Smooth muscle cell (in vitro differentiated cells): ENCODE data around the gene ADGRL2. TPM values are rescaled to one million over a fixed set of nuclear protein-coding genes. Genes with fewer than 3 reads are reported as not detected.
"Not testable (repeated sequence)": the region's sequence is repeated elsewhere in the genome, so short reads cannot be mapped to it uniquely, and the experiment has no call there.

Experiments
- DNase-seq: peaks from one replicate; lab custom pipeline; 2025; ENCODE audit not compliant: unreplicated experiment; lab: John Stamatoyannopoulos, UW
- H2AFZ ChIP-seq: fragments of 200-600 bp; sonication (generic); 2 replicates; pipeline ENCODE4 v1.6.0; 2016; ENCODE audit warnings: antibody characterized with exemption, low read depth, mild to moderate bottlenecking
- H3F3A ChIP-seq: fragments of 200-600 bp; sonication (generic); 2 replicates; pipeline ENCODE4 v1.6.0; 2017; ENCODE audit warnings: antibody characterized with exemption, low read depth
- H3K27ac ChIP-seq: fragments of 200-600 bp; sonication (generic); 2 replicates; pipeline ENCODE4 v1.5.1; 2016; ENCODE audit warnings: low read depth, mild to moderate bottlenecking
- H3K27me3 ChIP-seq: fragments of 200-600 bp; sonication (generic); 2 replicates; pipeline ENCODE4 v1.6.1; 2016; ENCODE audit warnings: low read depth, mild to moderate bottlenecking
- H3K36me3 ChIP-seq: fragments of 200-600 bp; sonication (generic); 2 replicates; pipeline ENCODE4 v1.5.1; 2016; ENCODE audit warnings: low read depth
- H3K4me1 ChIP-seq: fragments of 200-600 bp; sonication (generic); 2 replicates; pipeline ENCODE4 v1.5.1; 2016; ENCODE audit warnings: low read depth
- H3K4me2 ChIP-seq: fragments of 200-600 bp; sonication (generic); 2 replicates; pipeline ENCODE4 v1.6.0; 2016; ENCODE audit warnings: mild to moderate bottlenecking
- H3K4me3 ChIP-seq: fragments of 200-600 bp; sonication (generic); 2 replicates; pipeline ENCODE4 v1.5.1; 2016; ENCODE audit warnings: mild to moderate bottlenecking
- H3K79me2 ChIP-seq: fragments of 200-600 bp; sonication (generic); 2 replicates; pipeline ENCODE4 v1.6.0; 2016; ENCODE audit warnings: low read depth, mild to moderate bottlenecking
- H3K9ac ChIP-seq: fragments of 200-600 bp; sonication (generic); 2 replicates; pipeline ENCODE4 v1.6.0; 2016; ENCODE audit warnings: low read depth
- H3K9me3 ChIP-seq: fragments of 200-600 bp; sonication (generic); replicated peaks from 2 replicates; pipeline ENCODE4 v1.5.1; 2016; ENCODE audit warnings: low read depth
- H4K20me1 ChIP-seq: fragments of 200-600 bp; sonication (generic); 2 replicates; pipeline ENCODE4 v1.6.0; 2016; ENCODE audit warnings: low read depth
- WGBS: methylation state at CpG from one replicate; pipeline ENCODE4 v1.1.7; 2016; ENCODE audit warnings: low lambda C conversion rate; 5-methylcytosine and 5-hydroxymethylcytosine counted together
- polyA plus RNA-seq: library from polyadenylated mRNA; unstranded; fragments of >200 nt; fragmentation: Nextera tagmentation; extraction: Ambion mirVana; gene quantifications from 2 replicates; pipeline ENCODE4 v1.2.1, GENCODE V29; 2016
- total RNA-seq: library from RNA; depleted of rRNA; stranded (reverse); fragments of >200 nt; gene quantifications from 2 replicates; pipeline ENCODE4 v1.2.3, GENCODE V29; 2014
- TF ChIP-seq, protein P1 (sequence below): fragments of 200-600 bp; sonication (generic); IDR thresholded peaks from 2 replicates; pipeline ENCODE4 v1.5.1; 2017; ENCODE audit warnings: borderline replicate concordance, mild to moderate bottlenecking, antibody characterized with exemption; ENCODE audit not compliant: insufficient read depth, poor library complexity, severe bottlenecking

The ADGRL2 gene
- total and polyA plus RNA-seq, 2 experiments from 2014 or later: 25.1 to 119 TPM

DNA sequence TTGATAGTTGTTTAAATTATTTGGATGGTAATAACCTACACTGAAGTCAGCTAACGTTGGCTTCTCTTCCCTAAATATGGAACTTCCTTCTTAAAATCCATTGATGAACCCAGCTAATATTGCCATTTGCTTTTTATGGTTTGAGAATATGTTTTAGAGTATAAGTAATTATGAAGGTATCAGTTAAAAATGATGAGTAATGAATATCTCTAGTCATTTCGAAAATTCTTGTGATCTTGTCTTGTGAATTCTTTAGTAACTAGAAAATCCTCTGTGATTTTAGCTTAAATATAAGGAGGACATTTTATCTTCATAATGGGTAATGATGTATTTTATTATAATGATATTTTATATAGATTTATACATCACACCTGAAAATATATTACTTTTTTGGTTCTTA, 50.5 kb downstream of the ADGRL2 start:
- Histone ChIP-seq H3K9ac (no peak overlapping the region), H3K36me3 (peaks cover 3% of the 10 kb centered on the region), H3K27ac (no peak overlapping the region), H3K4me2 (no peak overlapping the region), H3K4me1 (peaks cover 64% of the 10 kb centered on the region), H3K4me3 (no peak overlapping the region), H3K9me3 (no peaks in the 10 kb centered on the region), H2AFZ (no peak overlapping the region), H3K79me2 (peaks cover 97% of the 10 kb centered on the region), H3K27me3 (no peaks in the 10 kb centered on the region), H4K20me1 (peaks cover 70% of the 10 kb centered on the region), H3F3A (no peaks in the 10 kb centered on the region)
- DNase-seq: no peak
- TF ChIP-seq, protein P1, sequence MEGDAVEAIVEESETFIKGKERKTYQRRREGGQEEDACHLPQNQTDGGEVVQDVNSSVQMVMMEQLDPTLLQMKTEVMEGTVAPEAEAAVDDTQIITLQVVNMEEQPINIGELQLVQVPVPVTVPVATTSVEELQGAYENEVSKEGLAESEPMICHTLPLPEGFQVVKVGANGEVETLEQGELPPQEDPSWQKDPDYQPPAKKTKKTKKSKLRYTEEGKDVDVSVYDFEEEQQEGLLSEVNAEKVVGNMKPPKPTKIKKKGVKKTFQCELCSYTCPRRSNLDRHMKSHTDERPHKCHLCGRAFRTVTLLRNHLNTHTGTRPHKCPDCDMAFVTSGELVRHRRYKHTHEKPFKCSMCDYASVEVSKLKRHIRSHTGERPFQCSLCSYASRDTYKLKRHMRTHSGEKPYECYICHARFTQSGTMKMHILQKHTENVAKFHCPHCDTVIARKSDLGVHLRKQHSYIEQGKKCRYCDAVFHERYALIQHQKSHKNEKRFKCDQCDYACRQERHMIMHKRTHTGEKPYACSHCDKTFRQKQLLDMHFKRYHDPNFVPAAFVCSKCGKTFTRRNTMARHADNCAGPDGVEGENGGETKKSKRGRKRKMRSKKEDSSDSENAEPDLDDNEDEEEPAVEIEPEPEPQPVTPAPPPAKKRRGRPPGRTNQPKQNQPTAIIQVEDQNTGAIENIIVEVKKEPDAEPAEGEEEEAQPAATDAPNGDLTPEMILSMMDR: no peak
- WGBS: 96% methylated on average over 2 of the region's 2 CpGs

DNA sequence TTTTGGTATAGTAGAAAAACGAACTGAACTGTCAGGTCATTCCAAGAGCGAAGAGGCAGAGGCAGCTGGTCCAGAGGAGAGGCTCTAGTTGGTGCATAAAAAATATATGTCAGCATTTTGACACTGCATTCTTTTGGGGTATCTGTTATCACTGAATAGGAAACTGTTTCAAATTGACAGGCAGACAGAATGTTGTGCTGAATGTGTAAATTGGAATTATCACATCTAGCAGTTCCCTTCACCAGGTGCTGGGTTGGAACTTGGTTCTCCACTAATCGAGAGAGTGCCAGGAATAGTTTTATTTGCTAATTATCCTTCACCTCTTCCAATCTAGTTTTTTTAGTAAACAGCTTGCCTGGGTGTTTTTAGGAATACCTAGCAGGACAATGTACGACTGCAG, 52.2 kb downstream of the ADGRL2 start:
- Histone ChIP-seq H3K9ac (no peak overlapping the region), H3K4me1 (peaks cover 61% of the 10 kb centered on the region), H3K79me2 (peaks cover 97% of the 10 kb centered on the region), H3K4me3 (no peak overlapping the region), H4K20me1 (peaks cover 82% of the 10 kb centered on the region), H2AFZ (no peak overlapping the region), H3K4me2 (no peak overlapping the region), H3K27ac (no peak overlapping the region), H3K36me3 (peaks cover 3% of the 10 kb centered on the region), H3K27me3 (no peaks in the 10 kb centered on the region), H3F3A (no peaks in the 10 kb centered on the region), H3K9me3 (no peaks in the 10 kb centered on the region)
- DNase-seq: no peak
- whole genome bisulfite sequencing: 94% methylated on average over 4 of the region's 4 CpGs
- TF ChIP-seq, protein P1: no peak

DNA sequence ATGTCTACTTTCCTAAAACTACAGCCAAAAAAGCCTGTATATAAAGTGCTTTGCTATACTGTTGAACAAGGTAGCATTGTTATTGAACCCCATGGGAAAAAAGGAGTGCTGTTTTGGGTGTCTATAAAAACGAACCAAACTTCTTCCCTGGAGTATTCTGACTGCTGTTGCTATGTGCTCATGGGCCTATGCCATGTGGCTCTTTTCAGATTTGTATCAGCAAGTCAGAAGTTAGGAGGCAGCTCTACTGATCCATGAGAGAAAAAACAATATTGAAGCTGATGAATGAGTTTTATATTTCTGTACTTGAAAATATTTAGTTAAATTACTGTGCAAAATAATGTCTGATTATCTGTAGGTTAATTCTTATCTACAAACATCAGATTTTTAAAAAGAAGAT, 66.5 kb downstream of the ADGRL2 start:
- 0% methylated on average over 1 of the region's 1 CpG for WGBS
- Histone ChIP-seq H3K9me3 (no peaks in the 10 kb centered on the region), H3K27me3 (no peaks in the 10 kb centered on the region), H3K36me3 (no peaks in the 10 kb centered on the region), H4K20me1 (peaks cover 19% of the 10 kb centered on the region), H2AFZ (no peak overlapping the region), H3K4me2 (no peak overlapping the region), H3K4me1 (no peaks in the 10 kb centered on the region), H3K4me3 (no peak overlapping the region), H3K27ac (no peak overlapping the region), H3K9ac (no peak overlapping the region), H3K79me2 (peaks cover 82% of the 10 kb centered on the region), H3F3A (no peaks in the 10 kb centered on the region)
- TF ChIP-seq, protein P1: no peak
- DNase-seq: no peak

DNA sequence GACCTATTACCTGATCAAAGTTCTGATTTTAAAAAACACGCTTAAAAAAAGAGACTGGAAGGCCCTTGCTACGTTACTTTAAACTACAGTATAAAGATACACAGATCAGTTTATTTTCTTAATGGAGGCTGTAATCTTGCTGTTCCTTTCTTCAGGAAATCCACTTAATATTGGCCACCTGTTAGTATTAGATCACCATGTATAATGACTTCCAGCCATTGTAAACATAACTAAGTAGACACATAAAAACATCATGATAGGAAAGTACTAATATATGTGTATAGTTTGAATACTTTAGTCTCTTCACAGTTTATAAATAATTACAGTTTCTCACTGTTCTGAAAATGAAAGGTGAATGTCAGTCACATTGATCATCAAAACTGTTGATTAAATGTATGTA, 68.6 kb downstream of the ADGRL2 start:
- Histone ChIP-seq H3K4me1 (peaks cover 7% of the 10 kb centered on the region), H3F3A (no peaks in the 10 kb centered on the region), H3K36me3 (no peaks in the 10 kb centered on the region), H3K4me3 (no peak overlapping the region), H3K27me3 (no peaks in the 10 kb centered on the region), H3K79me2 (peaks cover 88% of the 10 kb centered on the region), H3K9ac (no peak overlapping the region), H3K4me2 (no peak overlapping the region), H3K9me3 (no peaks in the 10 kb centered on the region), H2AFZ (no peak overlapping the region), H3K27ac (no peak overlapping the region), H4K20me1 (peaks cover 31% of the 10 kb centered on the region)
- DNase-seq: no peak
- 71% methylated on average over 2 of the region's 2 CpGs for WGBS
- TF ChIP-seq, protein P1: no peak

DNA sequence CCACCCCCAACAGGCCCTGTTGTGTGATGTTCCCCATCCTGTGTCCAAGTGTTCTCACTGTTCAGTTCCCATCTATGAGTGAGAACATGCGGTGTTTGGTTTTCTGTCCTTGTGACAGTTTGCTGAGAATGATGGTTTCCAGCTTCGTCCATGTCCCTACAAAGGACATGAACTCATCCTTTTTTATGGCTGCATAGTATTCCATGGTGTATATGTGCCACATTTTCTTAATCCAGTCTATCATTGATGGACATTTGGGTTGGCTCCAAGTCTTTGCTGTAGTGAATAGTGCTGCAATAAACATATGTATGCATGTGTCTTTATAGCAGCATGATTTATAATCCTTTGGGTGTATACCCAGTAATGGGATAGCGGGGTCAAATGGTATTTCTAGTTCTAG, 70.4 kb downstream of the ADGRL2 start:
- not testable (repeated sequence) for H3K4me2 ChIP-seq, H3K27ac ChIP-seq, H3K9me3 ChIP-seq, H3K4me1 ChIP-seq, H3K36me3 ChIP-seq, H2AFZ ChIP-seq, H3F3A ChIP-seq, DNase-seq, H3K9ac ChIP-seq, H3K27me3 ChIP-seq, H3K4me3 ChIP-seq
- WGBS: 92% methylated on average over 3 of the region's 3 CpGs
- Histone ChIP-seq H4K20me1 (peaks cover 37% of the 10 kb centered on the region), H3K79me2 (peaks cover 93% of the 10 kb centered on the region)
